GM19455 (cell line): ENCODE results near the gene MAP3K3.

Source experiments
- ATAC-seq: cut with Tn5 transposase; IDR thresholded peaks from one replicate; pipeline ENCODE4 v1.9.1; 2021; ENCODE audit not compliant: unreplicated experiment

The MAP3K3 gene

DNA sequence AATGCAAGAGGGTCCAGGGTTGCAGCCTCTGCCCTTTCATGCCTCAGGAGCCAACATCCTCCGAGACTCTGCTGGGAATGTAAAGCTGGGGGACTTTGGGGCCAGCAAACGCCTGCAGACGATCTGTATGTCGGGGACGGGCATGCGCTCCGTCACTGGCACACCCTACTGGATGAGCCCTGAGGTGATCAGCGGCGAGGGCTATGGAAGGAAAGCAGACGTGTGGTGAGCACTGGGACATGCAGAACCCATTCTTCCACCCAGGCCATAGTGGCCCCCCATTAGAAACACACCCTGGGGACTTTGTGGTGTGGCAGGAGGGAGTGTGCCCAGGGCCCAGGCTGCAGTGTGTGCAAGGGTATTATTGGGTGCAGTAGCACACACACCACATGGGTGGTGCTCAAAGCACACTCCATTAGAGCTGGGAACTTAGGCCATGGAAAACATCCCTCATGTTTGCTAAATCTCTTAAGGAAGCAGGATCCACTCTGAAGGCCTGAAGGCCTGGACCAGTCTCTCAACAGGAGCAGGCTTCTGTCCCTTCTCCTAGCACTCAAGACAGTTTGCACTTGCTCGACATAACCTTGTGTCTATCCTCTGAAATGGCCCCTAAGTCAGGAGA is 70.1 kb downstream of the MAP3K3 start:
- ATAC-seq: no peak

DNA sequence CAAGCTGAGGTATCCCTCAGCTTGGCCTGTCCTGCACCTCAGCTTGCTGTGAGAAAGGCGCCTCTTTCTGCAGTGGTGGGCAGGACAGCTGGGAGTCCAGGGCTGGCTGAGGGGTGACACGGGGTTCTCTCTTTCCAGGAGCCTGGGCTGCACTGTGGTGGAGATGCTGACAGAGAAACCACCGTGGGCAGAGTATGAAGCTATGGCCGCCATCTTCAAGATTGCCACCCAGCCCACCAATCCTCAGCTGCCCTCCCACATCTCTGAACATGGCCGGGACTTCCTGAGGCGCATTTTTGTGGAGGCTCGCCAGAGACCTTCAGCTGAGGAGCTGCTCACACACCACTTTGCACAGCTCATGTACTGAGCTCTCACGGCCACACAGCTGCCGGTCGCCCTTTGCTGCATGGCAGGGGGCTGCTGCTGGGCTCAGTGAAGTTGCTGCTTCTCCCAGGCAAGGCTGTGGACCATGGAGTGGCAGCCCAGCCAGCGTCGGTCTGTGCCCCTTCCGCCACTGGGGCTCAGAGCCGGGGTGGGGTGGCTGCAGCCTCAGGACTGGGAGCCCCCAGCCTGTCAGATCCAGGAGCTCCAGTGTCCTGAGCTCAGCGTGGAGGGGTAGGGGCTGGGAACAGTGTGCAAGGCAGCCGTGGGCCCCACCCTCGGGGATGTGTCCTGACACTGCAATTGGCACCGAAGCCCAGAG is 71.3 kb downstream of the MAP3K3 start:
- ATAC-seq: no peak

DNA sequence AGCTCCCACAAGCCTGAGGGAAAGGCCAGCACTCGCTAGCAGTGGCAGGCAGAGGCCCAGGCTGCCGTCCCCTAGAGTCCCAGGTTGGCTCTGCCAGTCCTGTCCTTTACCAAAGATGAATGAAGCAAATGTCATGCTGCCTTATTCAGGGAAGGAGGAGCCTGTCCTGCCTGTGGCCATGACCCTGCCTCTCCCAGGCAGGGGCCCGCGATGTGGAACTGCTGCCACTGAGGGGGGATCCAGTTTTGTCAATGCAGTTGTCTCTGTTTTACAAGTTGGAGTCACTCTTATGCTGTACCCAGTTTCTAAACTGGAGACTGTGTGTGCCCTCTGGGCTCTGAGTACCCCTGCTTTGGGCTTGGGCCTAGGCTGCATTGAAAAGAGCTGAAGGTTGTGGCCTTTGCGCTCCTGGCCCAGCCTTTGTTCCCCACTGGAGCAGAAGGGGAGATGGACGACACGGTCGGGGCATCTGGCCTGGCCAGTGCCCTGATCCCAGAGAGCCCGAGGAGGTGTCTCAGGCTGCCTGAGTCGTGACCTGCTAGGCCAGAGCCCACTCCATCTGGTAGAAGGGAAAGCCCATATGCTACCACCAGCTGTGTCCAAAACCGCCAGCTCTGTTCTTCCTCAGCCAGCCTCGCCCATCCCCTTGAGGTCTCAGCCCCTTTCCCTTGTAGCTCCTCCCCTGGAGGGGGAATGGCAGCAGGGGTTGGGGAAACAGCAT is 72.2 kb downstream of the MAP3K3 start:
- no peak for ATAC-seq

DNA sequence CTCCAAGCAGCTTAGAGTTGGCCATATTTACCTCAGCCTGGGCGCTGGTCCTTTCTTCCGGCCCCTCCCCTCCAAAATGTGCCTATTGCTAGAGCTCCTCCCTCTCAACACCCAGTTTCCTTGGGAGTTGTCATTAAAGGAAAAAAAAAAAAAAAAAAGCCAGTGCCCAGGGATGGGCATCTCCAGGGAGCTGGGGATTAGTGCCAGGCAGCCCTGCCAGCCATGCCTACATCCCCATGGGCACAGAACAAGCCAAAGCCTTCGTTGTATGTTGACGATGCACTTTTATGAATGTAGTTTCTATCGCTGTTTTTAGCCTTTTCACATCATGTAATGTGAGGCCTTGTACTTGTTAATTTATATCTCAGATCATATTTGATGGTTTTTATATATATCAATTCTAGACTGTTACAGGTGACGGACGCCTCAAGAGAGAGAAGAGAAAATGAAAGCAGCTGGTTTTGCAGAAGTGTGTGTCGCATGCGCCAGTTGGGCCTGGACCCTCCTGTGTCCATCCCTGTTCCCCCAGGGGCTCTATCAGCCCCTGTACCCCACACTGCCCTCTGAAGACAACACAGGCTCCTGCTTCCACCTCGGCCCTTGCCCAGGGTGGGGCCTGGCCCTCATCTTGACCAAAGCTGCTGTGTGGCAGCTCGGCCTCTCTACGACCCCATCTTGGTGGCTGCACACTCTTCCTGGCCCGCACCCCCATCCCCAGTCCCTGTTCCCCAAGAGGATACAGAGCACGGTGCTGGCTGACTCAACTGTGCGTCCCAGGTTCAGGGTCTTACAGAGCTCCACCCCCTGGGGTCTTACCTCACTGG is 72.9 kb downstream of the MAP3K3 start:
- no peak for ATAC-seq

DNA sequence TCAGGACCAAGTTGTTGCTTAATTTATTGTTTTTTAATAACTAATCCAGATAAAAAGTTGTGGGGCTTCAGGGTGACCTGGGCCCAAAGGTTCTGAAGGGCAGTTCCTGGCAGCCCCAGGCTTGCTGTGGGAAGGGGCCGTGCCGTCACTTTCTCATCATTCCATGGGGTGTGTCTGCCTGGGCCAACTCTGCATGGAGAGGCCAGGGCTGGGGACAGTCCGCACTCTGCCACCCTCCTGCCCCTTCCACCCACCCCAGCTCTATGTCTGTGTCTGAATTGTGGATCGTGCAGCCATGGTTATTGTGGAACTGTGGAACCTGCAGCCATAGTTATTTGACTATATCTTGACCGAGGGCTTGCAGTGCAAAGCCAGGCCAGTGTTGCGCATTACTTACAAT is 73.7 kb downstream of the MAP3K3 start:
- ATAC-seq: no peak

DNA sequence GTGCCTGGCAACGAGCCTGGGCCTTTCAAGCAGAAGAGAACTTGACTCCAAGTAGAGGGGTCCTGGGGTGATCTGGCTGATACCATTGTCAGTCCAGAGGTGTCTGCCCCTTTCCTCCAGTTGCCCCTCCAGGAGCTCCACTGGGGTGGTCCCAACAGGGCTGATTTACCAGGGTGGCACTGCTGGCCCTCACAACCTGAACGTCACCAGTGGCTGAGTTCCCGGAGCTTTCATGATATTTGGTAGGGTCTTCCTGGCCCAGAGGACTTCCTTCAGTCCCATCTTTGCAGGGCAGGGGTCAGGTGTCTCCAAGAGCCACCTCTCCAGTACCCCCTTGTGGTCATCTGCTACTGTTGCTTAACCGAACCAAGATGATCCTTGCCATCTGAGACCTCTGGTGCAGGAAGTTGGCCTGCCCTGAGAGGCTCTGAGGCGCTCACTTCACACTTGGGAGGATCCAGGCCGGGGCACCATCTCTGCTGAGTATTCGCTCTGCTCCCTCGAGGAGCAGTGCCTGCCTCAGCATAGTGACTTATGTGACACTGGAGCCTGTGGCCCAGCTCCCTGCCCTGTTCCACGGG is 74.3 kb downstream of the MAP3K3 start:
- ATAC-seq: no peak

DNA sequence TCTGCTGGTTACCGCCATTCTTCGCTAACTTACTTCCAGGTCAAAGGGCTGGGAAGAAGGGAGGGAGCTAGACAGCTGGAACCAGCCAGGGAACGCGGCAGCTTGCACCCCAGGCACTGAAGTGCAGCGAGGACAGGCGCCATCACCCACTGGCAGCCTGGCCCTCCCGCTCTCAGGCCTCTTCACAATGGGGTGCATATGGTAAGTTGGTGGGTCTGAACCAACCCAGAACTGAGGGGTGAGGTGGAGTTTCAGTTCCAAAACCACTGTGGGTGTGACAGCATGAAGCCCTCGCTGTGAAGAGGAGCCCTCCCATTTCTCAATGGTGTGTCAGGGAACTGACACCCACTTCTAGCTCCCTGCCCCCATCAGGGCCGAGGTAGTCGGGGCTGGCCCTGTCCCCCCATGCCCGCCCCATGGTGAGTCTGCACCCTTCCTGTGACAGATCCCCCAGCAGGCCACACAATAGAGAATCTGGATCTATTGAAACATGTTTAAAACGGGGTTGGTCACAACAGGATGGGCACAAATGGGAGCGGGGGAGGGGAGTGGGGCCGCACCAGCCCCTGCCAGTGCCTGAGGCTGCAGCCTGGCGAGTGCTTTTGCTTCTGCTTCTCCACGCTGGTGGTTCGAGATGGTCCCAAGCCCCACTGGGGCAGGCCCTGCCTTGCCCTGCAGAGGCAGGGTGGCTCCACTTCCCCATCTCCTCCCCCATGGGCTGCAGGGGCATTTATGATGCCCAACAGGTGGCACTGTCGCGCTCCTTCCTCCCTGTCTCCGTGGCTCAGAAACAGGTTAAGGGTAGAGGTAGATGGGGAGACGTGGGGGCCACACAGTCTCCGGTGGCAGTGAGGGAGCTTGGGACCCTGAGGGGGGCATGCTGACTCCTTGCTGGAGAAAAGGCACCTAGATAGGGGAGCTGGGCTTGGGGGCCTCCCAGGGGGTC is 75.4 kb downstream of the MAP3K3 start:
- ATAC-seq: peak; percentile 29

DNA sequence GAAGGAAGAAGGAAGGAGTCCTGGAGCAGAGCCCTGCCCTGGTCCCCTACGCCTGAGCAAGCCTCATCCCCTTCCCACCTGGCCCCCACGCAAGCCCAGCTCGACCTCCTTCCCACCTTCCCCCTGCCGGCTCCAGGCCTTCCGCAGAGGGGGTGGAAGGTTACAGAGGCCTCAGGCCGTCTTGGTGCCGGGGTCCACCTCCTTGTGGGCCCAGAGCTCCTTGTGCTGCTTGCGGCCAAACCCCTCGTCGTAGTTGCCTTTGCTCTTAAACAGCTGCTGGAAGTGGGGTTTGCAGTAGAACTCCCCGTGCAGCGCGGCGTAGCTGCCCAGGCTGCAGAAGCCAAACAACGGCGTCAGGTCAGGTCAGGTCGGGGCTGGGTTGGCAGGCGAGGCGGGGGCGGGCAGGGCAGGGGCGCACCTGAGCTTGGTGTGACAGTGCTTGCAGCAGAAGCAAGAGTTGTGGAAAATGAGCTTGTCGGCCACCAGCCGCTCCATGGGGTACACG is 76.2 kb downstream of the MAP3K3 start:
- no peak for ATAC-seq

DNA sequence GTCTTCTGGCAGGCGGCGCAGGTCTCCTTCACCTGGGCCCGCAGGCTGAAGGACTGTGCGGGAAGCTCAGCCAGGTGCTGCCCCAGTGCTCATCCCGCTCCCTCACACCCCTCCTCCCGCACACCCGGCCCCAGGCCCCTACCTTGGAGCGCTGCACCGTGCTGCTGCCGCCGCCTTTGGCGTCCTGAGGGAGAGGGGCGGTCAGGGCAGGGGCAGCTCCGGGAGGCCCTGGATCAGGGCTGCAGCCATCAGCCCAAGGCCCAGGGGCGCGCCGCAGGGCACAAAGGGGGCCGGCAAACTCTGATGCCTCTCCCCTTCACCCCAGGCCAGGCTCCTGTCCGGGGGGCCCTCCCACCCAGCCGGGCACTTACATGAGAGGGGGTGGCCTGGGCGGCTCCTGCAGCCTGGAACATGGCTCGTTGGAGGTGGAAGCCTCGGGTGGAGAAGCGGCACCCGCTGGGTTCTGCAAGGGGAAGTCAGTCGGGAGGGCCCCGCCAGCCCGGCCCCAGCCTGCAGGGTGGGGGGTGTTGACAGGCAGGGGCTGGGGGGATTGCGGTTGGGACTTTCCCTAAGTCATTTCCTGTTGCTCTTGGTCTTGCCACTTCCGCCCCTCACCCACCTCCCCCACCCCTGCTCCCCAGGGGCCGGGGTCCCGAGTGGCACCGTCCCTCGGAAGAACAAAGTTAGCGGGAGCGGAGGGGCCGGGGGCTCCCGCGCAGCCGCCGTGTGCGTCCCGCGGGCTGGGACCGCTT is 76.8 kb downstream of the MAP3K3 start:
- peak; percentile 27 for ATAC-seq

DNA sequence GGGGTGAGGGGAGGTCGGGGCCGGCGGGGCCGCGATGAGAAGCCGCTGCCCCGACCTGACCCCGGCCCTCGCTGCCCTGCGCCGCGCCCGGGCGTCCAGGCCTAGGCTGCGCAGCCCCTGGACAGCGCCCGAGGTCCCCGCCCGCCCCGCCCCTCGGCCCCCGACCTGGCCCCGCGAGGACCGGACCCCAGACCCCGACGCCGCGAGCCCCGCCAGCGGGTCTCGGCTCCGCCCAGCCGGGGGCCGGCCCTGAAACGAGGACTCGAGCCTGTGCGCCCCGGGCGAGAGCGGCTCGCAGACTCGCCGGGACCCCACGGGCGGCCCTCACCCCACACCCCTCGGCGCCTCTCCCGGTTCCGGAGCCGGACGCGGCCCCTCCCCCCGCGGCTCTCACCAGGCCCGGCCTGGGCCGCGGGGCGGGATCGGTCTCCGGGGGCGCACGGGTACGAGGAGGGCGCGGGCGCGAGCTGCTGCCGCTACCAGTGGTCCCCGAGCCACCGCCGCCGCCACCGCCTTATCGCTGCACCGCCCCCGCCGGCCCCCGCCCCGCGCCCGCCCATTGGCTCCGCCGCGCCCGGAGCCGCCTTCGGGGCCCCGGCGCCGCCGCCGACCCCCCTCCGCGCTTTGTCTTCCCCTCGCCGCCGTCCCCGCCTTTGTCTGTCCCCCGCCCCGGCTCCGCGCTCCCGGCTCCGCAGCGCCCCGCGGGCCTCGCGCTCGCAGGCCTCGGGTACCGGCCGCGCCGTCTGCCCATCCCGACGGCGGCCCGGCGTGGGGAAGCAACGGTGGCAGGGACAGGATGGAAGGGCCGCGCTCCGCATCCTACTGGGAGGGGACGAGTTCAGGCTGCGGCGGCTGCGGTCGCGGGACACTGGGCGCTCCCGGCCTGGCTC is 77.7 kb downstream of the MAP3K3 start, which contains the start of gene LIMD2:
LIMD2 (minus strand) TSS at position 488 of the 890 bp plus-strand sequence. CDS start 827 bp downstream, outside the sequence.
- ATAC-seq: peak; percentile 12

DNA sequence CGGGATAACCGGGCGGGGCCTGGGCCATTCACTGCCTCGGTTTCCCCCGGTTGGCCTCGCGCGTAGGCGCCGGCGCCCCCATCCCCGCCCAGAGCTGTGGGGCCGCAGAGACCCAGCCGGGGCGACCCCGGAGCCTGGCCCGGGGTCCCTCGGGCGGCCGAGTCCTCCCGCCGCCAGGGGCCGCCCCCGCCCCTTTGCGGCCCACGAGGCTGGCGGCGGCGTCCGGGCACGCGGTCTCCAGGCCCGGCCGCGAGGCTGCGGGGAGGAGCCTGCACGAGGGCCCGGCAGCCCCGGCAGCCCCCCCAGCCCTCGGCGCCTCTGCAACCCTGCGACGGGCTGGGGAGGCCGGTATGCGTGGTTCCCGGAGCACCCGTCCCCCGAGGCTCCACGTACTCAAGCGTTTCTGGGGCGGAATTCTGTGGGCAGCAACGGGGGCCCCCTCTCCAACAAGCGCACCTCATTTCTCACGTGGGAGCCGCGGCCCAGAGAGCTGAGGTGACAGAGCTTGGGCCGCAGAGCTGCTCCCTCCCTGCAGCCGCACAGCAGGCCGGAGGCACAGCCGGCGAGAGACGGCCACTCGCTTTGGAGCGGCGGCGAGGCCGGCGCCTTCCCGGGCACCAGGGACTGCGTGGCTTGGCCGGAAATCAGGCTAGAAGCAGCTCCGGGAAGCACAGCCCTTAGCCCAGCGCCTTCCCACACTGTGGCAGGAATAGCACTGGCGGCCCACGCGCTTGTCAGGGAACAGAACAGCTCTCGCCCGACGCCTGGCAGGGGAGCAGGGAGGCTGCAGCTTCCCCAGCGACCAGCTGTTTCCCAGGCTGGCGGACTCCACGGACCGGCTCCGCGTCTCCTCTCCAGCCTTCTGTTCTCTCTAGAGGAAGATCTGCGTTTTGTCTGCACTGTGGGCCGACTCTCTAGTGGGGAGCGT is 78.6 kb downstream of the MAP3K3 start:
- ATAC-seq: no peak

DNA sequence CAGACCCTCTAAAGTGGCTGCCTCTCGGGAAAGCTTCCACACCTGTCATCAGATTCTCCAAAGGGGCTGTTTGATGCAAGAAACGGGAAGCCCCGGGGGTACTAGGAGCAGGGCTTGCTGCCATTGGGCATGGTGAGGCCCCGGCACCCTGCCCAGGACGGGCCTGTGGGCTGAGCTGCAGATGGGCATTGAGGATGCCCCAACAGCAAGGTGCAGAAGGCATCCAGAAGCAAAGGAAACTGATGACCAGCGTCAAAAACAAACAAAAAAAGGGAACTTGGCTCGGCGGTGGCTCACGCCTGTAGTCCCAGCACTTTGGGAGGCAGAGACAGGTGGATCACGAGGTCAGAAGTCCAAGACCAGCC is 79.2 kb downstream of the MAP3K3 start:
- no peak for ATAC-seq

DNA sequence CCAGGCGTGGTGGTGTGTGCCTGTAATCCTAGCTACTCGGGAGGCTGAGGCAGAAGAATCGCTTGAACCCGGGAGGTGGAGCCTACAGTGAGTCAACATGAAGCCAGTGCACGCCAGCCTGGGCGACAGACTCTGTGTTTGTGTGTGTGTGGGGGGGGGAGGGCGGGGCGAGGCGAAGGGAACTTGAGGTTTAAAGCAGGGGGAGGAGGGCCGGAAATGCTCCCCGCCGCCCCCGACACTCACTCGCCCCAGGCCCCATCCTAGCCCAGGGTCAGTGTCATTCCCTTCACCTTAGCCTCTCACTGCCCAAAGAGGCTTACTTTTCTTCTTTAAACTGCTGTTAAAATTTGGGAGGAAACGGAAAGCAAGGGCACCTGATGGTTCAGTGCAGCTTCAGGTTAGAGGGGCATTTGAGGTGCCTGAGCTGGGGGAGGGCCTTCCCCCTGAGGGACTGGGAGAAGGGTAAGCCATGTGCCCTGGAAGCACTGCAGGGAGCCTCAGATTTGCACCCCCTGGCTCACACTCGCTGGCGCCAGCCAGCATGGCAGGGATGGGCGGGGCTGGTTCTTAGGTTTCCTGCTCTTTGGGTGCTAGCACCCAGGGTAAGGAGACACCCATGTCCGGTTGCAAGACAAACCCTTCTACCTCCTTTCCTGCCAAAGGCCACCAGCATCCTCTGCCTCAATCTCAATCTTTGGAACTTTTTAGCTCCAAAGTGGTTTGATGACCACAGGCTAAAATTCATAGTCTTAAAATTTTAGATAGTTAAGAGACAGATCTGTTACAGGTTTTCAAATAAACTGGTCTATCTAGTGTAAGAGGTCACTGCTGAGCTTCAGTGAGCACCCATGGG is 79.9 kb downstream of the MAP3K3 start:
- ATAC-seq: no peak

DNA sequence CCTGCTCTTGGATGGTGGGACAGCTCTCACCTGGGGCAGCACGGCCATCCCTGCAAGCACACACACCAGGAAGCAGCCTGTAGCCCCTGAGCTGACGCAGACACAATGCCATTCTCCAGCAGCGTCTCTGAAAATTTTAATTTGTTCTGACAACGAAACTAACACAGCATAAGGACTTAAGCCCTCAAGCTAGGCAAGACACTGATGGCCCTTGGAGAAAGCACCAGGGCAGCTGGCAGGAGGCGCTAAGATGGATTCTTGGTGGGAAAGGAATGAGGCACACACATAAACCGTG is 80.5 kb downstream of the MAP3K3 start:
- no peak for ATAC-seq

DNA sequence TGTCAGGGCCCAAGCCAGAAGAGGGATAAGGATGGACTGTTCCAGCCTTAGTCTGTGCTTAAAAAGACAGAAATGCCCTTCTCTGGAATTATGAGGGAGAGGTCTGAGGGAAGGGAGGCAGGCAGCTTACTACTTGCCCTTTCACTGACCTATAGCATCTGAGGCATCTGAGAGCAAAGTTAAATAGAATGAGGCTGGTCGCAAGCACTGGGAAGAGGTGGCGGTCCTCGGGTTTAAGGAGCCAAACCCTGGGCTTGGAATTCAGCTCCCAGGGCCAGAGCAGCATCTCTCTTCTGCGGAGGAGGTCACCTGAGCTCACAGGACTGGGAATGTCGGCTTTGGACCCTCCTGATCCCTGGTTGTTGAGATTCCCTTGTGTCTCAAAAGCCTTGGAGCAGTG is 80.8 kb downstream of the MAP3K3 start:
- no peak for ATAC-seq

DNA sequence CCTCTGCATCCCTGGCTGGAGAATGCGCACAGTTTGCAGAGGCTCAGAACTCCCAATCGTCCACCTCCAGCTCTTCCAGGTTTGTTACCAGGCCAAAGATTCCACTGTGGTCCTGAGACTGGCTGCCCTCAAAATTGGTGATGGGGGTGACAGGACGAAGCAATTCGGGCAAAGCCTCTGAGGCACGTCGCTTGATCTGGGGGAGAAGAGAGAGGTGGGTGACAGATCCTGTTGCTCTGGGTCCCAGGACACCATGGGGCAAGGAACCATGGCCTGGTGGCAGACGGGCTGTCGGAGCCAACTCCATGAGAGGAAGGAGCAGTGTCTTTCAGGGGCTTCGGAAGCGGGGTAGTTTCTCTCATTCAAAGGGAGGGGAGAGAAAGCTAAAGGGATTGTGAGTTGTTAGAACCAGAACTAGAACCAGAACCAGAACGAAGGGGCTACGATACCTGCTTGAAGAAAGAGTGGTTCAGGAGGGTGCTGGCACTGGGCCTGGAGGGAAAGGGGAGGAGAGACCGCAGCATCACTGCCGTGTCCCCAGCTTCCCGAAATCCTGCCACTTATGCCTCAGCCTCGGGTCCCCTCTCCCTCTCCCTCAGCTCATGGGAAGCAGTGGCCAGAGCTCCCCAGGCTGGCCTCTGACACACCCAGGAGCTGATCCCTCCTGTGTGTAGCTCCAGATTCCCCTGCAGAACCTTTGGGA is 81.5 kb downstream of the MAP3K3 start:
- ATAC-seq: no peak
